HG03135 (cell line): ENCODE measurements around the gene AARS2.

Experiments used
- ATAC-seq: cut with Tn5 transposase; IDR thresholded peaks from one replicate; pipeline ENCODE4 v1.9.1; 2021; ENCODE audit warnings: mild to moderate bottlenecking, moderate library complexity; ENCODE audit not compliant: unreplicated experiment

The AARS2 gene

GRCh38 chr6:44301782-44302564 lies 11.2 kb downstream of the AARS2 start:
- no peak for ATAC-seq

- ATAC-seq = no peak
Observed at GRCh38 chr6:44301106-44301505, 12.0 kb downstream of the AARS2 start.

GRCh38 chr6:44300292-44300823 lies 12.8 kb downstream of the AARS2 start:
- ATAC-seq = no peak

- ATAC-seq = no peak
Observed at GRCh38 chr6:44298864-44299263, 14.3 kb downstream of the AARS2 start.

GRCh38 chr6:44298055-44298803 lies 14.9 kb downstream of the AARS2 start:
- no peak for ATAC-seq

GRCh38 chr6:44297063-44298038 lies 15.8 kb downstream of the AARS2 start:
- ATAC-seq = no peak

- ATAC-seq = no peak
Observed at GRCh38 chr6:44294832-44295791, 18.0 kb downstream of the AARS2 start.

- no peak for ATAC-seq
Observed at GRCh38 chr6:44292661-44293365, 20.3 kb downstream of the AARS2 start.

- no peak for ATAC-seq
Observed at GRCh38 chr6:44291841-44292240, 21.3 kb downstream of the AARS2 start.

GRCh38 chr6:44289726-44290260 lies 23.4 kb downstream of the AARS2 start:
- ATAC-seq = no peak

- ATAC-seq = no peak
Observed at GRCh38 chr6:44286747-44287146, 26.4 kb downstream of the AARS2 start.

GRCh38 chr6:44286285-44286565 lies 26.9 kb downstream of the AARS2 start:
- ATAC-seq = no peak

- no peak for ATAC-seq
Observed at GRCh38 chr6:44285552-44286284, 27.4 kb downstream of the AARS2 start.

GRCh38 chr6:44284867-44285266 lies 28.3 kb downstream of the AARS2 start:
- ATAC-seq = no peak

- no peak for ATAC-seq
Observed at GRCh38 chr6:44284121-44284520, 29.0 kb downstream of the AARS2 start.

- ATAC-seq = no peak
Observed at GRCh38 chr6:44278774-44279697, 34.1 kb downstream of the AARS2 start.

- no peak for ATAC-seq
Observed at GRCh38 chr6:44278315-44278714, 34.8 kb downstream of the AARS2 start.
